AG09309 (cell line): ENCODE data around the gene LTO1.

Source experiments
- DNase-seq: peaks from one replicate; pipeline ENCODE4 v3.0.0-alpha.2; 2010; ENCODE audit warnings: low read depth
- H3K4me3 ChIP-seq: 2 replicates; pipeline ENCODE4 v1.5.1; 2011; ENCODE audit warnings: mild to moderate bottlenecking, low read depth, low read length, moderate library complexity; ENCODE audit not compliant: control insufficient read depth
- TF ChIP-seq, protein P1 (sequence below): IDR thresholded peaks from 2 replicates; pipeline ENCODE4 v1.5.1; 2011; ENCODE audit warnings: mild to moderate bottlenecking, low read depth, low read length, inconsistent platforms; ENCODE audit not compliant: insufficient read depth, control insufficient read depth; ENCODE audit errors: missing control alignments

LTO1 gene

DNA sequence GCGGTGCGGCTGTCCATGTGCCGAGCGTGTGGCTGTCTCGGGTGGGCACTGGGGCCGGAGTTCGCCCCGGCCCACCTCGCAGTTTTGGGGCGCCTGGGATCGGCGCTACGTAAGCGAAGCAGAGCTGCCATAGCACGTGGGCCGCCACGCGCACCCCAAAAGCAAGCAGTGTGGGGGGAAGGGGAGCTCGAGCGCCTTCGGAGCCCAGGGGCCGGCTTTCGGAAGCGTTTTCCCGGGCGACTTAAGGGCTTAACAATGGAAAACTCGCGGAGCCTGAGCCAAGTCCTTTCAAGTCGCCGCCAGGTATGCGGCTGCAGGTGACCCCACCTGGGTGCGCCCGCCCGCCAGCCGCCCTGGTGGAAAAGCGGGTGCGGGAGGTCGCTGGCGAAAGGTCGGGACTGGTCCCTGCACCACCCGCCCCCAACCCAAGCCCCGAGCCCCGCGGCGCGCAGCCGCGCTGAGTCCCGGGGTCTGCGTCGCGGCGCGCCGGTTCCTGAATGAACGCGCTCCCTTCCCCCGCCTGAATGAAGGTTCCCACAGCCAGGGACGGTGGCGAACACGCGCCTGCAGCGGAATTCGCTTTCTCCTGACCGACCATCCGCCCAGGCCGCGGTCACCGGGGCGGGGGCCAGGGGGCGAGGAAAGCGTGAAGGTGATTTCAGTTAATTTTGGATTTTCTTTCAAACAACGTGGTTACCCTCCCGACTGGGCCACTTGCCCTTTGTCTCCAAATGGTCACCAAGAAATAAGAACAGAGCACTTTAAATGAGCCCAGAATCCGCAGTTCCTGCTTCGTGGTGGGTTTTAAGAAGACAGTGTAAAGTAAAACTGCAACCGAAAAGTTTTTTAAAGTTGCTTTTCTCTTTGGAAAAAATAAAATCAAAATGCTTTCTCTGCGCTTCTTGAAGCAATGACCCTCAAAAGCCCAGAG lies 36.9 kb downstream of the LTO1 start:
- TF ChIP-seq, protein P1, sequence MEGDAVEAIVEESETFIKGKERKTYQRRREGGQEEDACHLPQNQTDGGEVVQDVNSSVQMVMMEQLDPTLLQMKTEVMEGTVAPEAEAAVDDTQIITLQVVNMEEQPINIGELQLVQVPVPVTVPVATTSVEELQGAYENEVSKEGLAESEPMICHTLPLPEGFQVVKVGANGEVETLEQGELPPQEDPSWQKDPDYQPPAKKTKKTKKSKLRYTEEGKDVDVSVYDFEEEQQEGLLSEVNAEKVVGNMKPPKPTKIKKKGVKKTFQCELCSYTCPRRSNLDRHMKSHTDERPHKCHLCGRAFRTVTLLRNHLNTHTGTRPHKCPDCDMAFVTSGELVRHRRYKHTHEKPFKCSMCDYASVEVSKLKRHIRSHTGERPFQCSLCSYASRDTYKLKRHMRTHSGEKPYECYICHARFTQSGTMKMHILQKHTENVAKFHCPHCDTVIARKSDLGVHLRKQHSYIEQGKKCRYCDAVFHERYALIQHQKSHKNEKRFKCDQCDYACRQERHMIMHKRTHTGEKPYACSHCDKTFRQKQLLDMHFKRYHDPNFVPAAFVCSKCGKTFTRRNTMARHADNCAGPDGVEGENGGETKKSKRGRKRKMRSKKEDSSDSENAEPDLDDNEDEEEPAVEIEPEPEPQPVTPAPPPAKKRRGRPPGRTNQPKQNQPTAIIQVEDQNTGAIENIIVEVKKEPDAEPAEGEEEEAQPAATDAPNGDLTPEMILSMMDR, result no peak
- DNase-seq, result no peak
- H3K4me3 ChIP-seq, result peak overlapping the region; percentile 73

DNA sequence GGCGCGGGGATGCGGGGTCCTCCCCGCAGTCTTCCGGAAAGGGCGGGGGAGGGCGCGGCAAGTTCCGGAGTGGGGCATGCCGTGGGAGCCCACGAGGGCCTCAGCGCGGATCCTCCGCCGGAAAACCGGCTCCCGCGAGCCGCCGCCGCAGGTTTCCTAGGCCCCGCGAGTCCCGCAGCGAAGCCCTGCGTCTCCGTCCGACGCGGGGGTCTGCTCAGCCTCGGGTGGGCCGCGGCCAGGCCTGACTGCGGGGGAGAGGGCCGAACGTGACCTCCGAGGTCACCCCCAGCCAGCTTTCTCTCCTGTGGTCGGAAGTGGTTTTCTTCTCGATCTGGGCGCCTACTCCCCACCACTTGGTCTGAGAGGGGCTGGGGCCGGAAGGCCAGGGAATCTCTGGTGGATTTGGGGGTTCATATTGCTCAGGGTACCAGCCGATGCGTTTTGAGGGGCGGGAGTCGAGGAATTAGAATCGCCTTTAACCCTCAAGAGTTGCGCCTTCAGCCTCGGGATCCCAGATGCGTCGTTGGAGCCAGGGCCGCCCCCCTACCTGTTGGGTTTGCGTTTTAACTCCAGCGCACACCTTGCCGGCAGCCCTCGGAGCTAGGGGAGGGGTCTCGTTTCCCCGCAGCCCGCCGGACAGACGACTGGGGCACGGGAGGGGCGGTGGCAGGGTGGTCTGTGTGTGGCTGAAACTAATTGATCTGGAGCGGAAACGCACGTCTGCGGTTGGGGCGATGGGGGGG lies 37.8 kb downstream of the LTO1 start:
- no peak for DNase-seq
- H3K4me3 ChIP-seq, result peak overlapping the region; percentile 73

DNA sequence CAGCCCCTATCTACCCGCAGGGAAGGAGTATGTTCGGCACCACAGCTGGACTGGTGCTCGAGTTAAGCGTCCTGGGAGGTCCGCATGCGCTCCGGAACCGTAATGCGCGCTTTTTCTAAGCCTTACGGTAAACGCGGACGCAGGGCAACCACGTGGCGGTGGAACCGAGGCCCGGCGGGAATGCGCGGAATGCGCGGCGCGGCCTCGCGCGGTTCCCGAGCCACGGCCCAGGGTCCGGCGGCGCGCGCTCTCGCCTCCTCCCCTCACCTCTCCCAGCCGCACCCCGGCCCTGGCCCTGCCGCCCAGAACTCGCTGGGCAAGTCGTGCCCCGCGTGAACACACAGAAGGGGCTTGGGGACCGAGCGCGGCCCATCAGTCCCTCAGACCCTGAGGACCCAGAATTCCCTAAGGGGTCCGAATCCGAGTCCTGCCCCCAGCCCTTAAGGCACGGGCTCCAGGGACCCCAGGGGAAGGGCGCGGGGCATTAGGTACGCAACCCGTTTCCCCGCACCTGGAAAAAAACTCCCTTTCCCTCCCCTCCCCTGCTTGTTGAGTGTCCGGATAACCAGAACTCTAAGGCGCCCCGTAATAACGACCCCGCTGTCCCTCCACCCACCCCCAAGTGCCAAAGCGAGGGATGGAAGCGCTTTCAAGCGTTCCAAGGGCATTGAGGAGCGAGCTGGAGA lies 38.5 kb downstream of the LTO1 start:
- H3K4me3 ChIP-seq, result peak overlapping the region; percentile 35
- DNase-seq, result peak; percentile 57
- TF ChIP-seq, protein P1, result no peak

More for the DNA sequence above, 37.8 kb downstream of the LTO1 start:
- TF ChIP-seq, protein P1, result no peak

- no peak for DNase-seq
- TF ChIP-seq, protein P1, result no peak
- peak overlapping the region; percentile 0 for H3K4me3 ChIP-seq
Measured at GRCh38 chr11:69635804-69636511, 39.2 kb downstream of the LTO1 start.

- TF ChIP-seq, protein P1, result no peak
- H3K4me3 ChIP-seq, result no peak overlapping the region
- DNase-seq, result no peak
Measured at GRCh38 chr11:69635195-69635594, 40.0 kb downstream of the LTO1 start.

DNA sequence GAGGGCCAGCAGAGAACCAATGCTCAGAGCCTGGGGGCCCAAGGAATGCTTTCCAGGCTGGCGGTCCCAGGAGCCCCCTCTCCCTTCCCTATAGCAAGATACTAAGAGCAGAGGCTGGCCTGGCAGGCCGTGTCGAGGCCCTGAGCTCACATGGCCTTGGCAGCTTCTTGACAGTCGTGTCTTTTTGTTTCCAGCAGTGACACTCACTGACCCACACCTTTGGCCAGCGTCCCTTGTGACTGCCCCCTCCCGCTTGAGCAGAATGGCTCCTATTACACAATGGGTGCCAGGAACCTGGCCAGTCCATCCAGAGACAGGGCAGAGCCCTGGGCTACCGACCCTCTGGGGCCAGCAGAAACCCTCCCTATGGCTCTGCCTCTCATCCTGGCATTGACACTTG lies 40.6 kb downstream of the LTO1 start:
- DNase-seq, result no peak
- TF ChIP-seq, protein P1, result no peak
- no peak overlapping the region for H3K4me3 ChIP-seq
